Neural cell (in vitro differentiated cells): Measurements from ENCODE around the gene HOXC10. TPM values are rescaled to one million over a fixed set of nuclear protein-coding genes. Genes with fewer than 3 reads are reported as not detected.

Source experiments
- H2AFZ ChIP-seq: fragments of 200-600, 300-800 bp; sonication (generic), shearing (Covaris generic); 2 replicates; pipeline ENCODE4 v1.6.0; 2014; ENCODE audit warnings: low read depth, mild to moderate bottlenecking, antibody characterized with exemption, low read length, moderate library complexity
- H3F3A ChIP-seq: fragments of 200-600 bp; shearing (Covaris generic); 2 replicates; pipeline ENCODE4 v1.6.1; 2016; ENCODE audit warnings: mild to moderate bottlenecking, moderate library complexity, mixed read lengths, antibody characterized with exemption, low read length; ENCODE audit not compliant: insufficient read depth, poor library complexity, severe bottlenecking
- H3K27ac ChIP-seq: fragments of 200-600, 300-800 bp; sonication (generic), shearing (Covaris generic); 2 replicates; pipeline ENCODE4 v1.5.1; 2014; ENCODE audit warnings: mild to moderate bottlenecking, low read length, moderate library complexity
- H3K27me3 ChIP-seq: fragments of 300-800, 200-600 bp; sonication (generic), shearing (Covaris generic); 2 replicates; pipeline ENCODE4 v1.6.0; 2014; ENCODE audit warnings: mild to moderate bottlenecking, low read depth, low read length, moderate library complexity; ENCODE audit not compliant: insufficient read depth
- H3K36me3 ChIP-seq: fragments of 300-800, 200-600 bp; sonication (generic), shearing (Covaris generic); 2 replicates; pipeline ENCODE4 v1.5.1; 2014; ENCODE audit warnings: mild to moderate bottlenecking, antibody characterized with exemption, low read length, moderate library complexity; ENCODE audit not compliant: insufficient read depth
- H3K4me2 ChIP-seq: fragments of 300-800, 200-600 bp; sonication (generic), shearing (Covaris generic); 2 replicates; pipeline ENCODE4 v1.6.0; 2014; ENCODE audit warnings: mild to moderate bottlenecking, low read length
- H3K4me3 ChIP-seq: fragments of 300-800, 200-600 bp; sonication (generic), shearing (Covaris generic); 2 replicates; pipeline ENCODE4 v1.5.1; 2014; ENCODE audit warnings: mild to moderate bottlenecking, low read length, moderate library complexity
- H3K79me2 ChIP-seq: fragments of 200-600 bp; shearing (Covaris generic); replicated peaks from 2 replicates; pipeline ENCODE4 v1.6.0; 2014; ENCODE audit warnings: mild to moderate bottlenecking, low read length, moderate library complexity; ENCODE audit not compliant: insufficient read depth
- H3K9ac ChIP-seq: fragments of 300-800, 200-600 bp; sonication (generic), shearing (Covaris generic); 2 replicates; pipeline ENCODE4 v1.6.1; 2016; ENCODE audit warnings: mild to moderate bottlenecking, low read length, mixed read lengths
- H3K9me2 ChIP-seq: fragments of 200-600 bp; shearing (Covaris generic); 2 replicates; pipeline ENCODE4 v1.6.1; 2016; ENCODE audit warnings: mild to moderate bottlenecking, low read length, mixed read lengths; ENCODE audit not compliant: insufficient read depth
- H3K9me3 ChIP-seq: fragments of 200-600, 300-800 bp; sonication (generic), shearing (Covaris generic); 2 replicates; pipeline ENCODE4 v1.6.1; 2016; ENCODE audit warnings: mild to moderate bottlenecking, mixed run types, low read length, moderate library complexity, mixed read lengths
- H4K20me1 ChIP-seq: fragments of 200-600 bp; shearing (Covaris generic); 2 replicates; pipeline ENCODE4 v1.6.1; 2016; ENCODE audit warnings: mild to moderate bottlenecking, mixed run types; ENCODE audit not compliant: insufficient read depth
- CTCF ChIP-seq: fragments of 450-650 bp; IDR thresholded peaks from 2 replicates; pipeline ENCODE4 v1.5.1; 2014; ENCODE audit warnings: antibody characterized with exemption, mild to moderate bottlenecking, moderate library complexity; ENCODE audit not compliant: poor library complexity, severe bottlenecking
- EZH2 ChIP-seq: fragments of 200-600, 300-800 bp; shearing (Covaris generic), sonication (generic); IDR thresholded peaks from 2 replicates; pipeline ENCODE4 v1.6.1; 2014; ENCODE audit warnings: antibody characterized with exemption, low read length, borderline replicate concordance, mild to moderate bottlenecking; ENCODE audit not compliant: insufficient read depth, poor library complexity, severe bottlenecking
- POLR2AphosphoS5 ChIP-seq: IDR thresholded peaks from 2 replicates; pipeline ENCODE4 v1.6.1; 2012
- RAD21 ChIP-seq: fragments of 450-650 bp; conservative IDR thresholded peaks from 2 replicates; pipeline ENCODE4 v1.6.1; 2014; ENCODE audit warnings: antibody characterized with exemption, mild to moderate bottlenecking, moderate library complexity
- REST ChIP-seq: IDR thresholded peaks from 2 replicates; pipeline ENCODE4 v1.6.1; 2012; ENCODE audit warnings: borderline replicate concordance
- TAF1 ChIP-seq: IDR thresholded peaks from 2 replicates; pipeline ENCODE4 v1.6.1; 2012; ENCODE audit warnings: low read depth
- polyA plus RNA-seq: library from polyadenylated mRNA; depleted of rRNA; stranded (reverse); fragments of >200 nt; gene quantifications from 2 replicates; pipeline ENCODE4 v1.2.3, GENCODE V29; 2014

Gene HOXC10
- polyA plus RNA-seq, 1 donor from 2014 or later: not detected

- Histone ChIP-seq H2AFZ (no peak overlapping the region), H3K9me3 (no peaks in the 10 kb centered on the region), H3K36me3 (no peaks in the 10 kb centered on the region), H3F3A (no peaks in the 10 kb centered on the region), H3K79me2 (no peaks in the 10 kb centered on the region), H3K9ac (no peak overlapping the region), H3K9me2 (no peaks in the 10 kb centered on the region), H3K27ac (no peak overlapping the region), H3K4me2 (no peak overlapping the region), H3K4me3 (no peak overlapping the region), H3K27me3 (peaks cover 100% of the 10 kb centered on the region), H4K20me1 (no peaks in the 10 kb centered on the region)
- peak; percentile 94 for TF ChIP-seq EZH2
- no peak for TF ChIP-seq RAD21
- peak; percentile 8 for TF ChIP-seq POLR2AphosphoS5
Measured at GRCh38 chr12:53966385-53967133, 18.4 kb upstream of the HOXC10 start.

GRCh38 chr12:53967421-53967925 lies 17.5 kb upstream of the HOXC10 start:
- no peaks in the 10 kb centered on the region for H4K20me1 ChIP-seq
- no peaks in the 10 kb centered on the region for H3K9me2 ChIP-seq
- peaks cover 100% of the 10 kb centered on the region for H3K27me3 ChIP-seq
- no peaks in the 10 kb centered on the region for H3K36me3 ChIP-seq
- no peak overlapping the region for H3K4me3 ChIP-seq
- H2AFZ ChIP-seq: no peak overlapping the region
- no peaks in the 10 kb centered on the region for H3F3A ChIP-seq
- no peaks in the 10 kb centered on the region for H3K79me2 ChIP-seq
- H3K9ac ChIP-seq: no peak overlapping the region
- no peaks in the 10 kb centered on the region for H3K9me3 ChIP-seq
- TF ChIP-seq TAF1 (no peak), CTCF (no peak), REST (no peak)
- no peak overlapping the region for H3K27ac ChIP-seq
- H3K4me2 ChIP-seq: no peak overlapping the region

- no peaks in the 10 kb centered on the region for H4K20me1 ChIP-seq
Measured at GRCh38 chr12:53968214-53969127, 16.5 kb upstream of the HOXC10 start.

More at GRCh38 chr12:53968214-53969127, 16.5 kb upstream of the HOXC10 start:
- Histone ChIP-seq H3K27me3 (peaks cover 100% of the 10 kb centered on the region), H3F3A (no peaks in the 10 kb centered on the region), H3K4me2 (no peak overlapping the region), H3K36me3 (no peaks in the 10 kb centered on the region), H3K9ac (no peak overlapping the region), H3K79me2 (no peaks in the 10 kb centered on the region), H3K4me3 (no peak overlapping the region), H3K27ac (no peak overlapping the region), H2AFZ (no peak overlapping the region), H3K9me2 (no peaks in the 10 kb centered on the region), H3K9me3 (no peaks in the 10 kb centered on the region)
- TF ChIP-seq POLR2AphosphoS5: no peak
